ENCODE data around the gene ADCK2.

DNA sequence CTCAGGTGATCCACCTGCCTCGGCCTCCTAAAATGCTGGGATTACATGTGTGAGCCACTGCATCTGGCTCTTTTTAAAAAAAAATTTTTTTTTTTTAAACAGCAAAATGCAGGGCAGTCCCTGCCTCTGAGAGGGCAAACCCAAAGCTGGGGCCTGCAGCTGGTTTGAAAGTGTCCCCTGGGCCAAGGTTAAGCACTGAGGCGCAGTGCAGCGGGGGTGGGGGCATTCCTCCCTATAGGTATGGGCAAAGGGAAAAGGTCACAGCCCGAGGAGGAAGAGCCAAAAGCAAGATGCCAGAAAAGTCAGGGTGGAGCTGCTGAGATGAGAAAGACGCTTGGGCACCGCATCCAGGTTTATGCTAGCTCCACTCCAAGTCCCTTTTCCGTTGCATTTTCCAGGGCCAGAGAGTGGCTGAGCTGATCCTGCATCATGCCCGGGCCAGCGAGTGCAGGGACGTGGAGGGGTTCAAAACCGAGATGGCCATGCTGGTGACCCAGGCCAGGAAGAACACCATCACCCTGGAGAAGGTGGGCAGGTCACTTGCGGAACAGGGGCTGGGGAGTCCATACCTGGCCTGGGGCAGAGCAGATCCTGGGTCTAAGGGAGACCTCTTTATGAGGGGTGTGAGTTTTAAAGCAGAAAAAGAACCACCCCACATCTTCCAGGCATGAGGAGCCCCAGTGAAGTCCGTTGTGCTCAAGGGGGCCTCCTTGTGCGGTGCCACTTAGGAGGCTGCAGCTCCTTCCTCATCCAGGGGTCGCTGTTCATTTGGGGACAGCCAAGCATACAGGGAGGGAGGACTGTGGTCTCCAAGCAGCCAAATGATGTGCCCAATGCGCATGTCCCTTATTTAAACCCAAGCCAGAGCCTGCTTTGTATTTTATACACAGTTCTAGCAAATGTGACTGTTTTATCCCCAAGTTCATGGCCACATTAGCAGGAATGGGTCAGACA is 16.7 kb downstream of the ADCK2 start:
- no peak for TF ChIP-seq POLR2A (IDR thresholded peaks at IDR 0.05)
- TF ChIP-seq, protein P1, sequence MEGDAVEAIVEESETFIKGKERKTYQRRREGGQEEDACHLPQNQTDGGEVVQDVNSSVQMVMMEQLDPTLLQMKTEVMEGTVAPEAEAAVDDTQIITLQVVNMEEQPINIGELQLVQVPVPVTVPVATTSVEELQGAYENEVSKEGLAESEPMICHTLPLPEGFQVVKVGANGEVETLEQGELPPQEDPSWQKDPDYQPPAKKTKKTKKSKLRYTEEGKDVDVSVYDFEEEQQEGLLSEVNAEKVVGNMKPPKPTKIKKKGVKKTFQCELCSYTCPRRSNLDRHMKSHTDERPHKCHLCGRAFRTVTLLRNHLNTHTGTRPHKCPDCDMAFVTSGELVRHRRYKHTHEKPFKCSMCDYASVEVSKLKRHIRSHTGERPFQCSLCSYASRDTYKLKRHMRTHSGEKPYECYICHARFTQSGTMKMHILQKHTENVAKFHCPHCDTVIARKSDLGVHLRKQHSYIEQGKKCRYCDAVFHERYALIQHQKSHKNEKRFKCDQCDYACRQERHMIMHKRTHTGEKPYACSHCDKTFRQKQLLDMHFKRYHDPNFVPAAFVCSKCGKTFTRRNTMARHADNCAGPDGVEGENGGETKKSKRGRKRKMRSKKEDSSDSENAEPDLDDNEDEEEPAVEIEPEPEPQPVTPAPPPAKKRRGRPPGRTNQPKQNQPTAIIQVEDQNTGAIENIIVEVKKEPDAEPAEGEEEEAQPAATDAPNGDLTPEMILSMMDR (IDR thresholded peaks at IDR 0.05): no peak
